ENCODE data around the gene PRKACA.

Gene PRKACA

DNA sequence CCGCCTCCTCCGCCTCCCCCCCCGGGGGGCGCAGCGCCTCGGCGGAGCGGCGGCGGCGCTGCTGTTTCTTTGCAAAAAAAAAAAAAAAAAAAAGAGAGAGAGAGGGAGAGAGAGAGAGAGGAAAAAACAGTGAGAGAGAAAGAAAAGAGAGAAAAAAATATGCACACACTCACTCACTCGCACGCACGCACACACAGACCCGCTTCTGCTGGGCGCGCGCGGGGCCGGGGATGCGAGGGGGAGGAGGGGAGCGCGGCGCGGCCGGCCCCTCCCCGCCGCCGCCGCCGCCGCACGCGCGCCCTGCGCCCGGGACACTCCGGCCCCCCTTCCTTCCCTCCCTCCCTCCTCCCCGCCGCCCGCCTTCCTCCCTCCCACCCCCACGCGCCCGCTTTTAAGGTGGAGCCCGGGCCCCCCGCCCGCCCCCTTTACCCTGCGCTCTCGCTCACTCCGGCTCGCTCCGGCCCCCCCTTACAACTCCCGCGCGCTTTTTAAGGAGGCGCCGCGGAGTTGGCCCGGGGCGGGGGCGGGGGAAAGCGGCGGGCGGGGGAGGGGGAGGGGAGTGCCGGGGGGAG, 27.0 kb downstream of the PRKACA start, which contains the start of gene SAMD1:
Gene SAMD1, minus strand, starts transcription at position 243 of the 572 bp plus-strand sequence.
- DNase-seq (ENCODE audit: extremely low read depth, low read depth): peak; percentile 79
- no peak for TF ChIP-seq CTCF (IDR thresholded peaks at IDR 0.05; ENCODE audit: low read depth, low read length)

DNA sequence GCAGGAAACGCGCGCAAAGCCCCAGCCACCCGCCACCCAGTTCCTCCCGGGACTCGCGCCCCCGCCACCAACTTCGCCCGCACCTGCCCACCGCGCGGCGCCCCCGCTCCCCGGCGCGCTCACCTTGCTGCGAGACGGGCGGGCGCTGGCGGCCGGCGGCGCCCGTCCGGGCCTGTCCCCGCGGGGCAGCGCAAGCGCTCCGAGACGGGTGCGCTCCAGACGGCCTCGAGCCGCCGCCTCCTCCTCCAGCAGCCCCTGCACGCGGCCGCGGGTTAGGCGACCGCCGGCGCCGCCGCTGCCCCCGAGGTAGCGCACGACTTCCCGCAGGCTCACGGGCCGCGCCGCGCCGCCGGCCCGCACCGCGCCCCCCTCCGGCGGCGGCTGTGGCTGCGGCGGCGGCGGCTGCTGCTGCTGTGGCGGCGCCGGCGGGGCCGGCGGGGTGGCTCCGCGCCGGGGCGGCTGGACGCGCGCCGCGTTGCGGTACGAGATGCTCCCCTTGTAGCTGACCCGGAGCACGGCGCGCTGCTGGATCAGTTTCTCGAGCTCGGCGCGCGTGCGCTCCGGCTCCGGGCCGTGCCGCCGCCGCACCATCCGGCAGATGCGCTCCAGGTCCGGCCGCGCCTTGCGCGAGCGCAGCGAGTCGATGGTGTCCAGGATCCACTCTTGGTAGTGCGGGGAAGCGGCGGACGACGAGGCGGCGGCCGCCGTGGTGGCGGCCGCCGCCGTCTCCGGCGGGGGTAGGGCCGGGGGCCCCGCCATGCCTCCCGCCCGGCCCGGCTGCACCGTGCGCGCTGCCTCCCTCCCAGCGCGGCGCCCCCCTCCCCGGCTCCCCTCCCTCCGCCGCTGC, 27.7 kb downstream of the PRKACA start:
- no peak; the same call in 1 of the 2 replicates for TF ChIP-seq CTCF (IDR thresholded peaks at IDR 0.05; ENCODE audit: low read depth, low read length)
- no peak for DNase-seq (ENCODE audit: extremely low read depth, low read depth)

DNA sequence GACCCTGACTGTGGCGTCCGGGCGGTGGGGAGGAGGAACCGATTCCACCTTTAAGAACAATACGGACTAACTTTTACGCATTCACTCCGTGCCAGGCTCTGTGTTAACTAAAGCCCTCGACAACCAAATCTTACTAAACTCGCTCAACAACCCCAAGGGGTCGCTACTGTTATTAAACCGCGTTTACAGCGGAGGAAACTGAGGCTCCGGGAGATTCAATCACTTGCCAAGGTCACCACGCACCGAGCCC, 28.2 kb downstream of the PRKACA start:
- TF ChIP-seq CTCF (IDR thresholded peaks at IDR 0.05; ENCODE audit: low read depth, low read length): peak; percentile 2
- DNase-seq (ENCODE audit: extremely low read depth, low read depth): no peak

DNA sequence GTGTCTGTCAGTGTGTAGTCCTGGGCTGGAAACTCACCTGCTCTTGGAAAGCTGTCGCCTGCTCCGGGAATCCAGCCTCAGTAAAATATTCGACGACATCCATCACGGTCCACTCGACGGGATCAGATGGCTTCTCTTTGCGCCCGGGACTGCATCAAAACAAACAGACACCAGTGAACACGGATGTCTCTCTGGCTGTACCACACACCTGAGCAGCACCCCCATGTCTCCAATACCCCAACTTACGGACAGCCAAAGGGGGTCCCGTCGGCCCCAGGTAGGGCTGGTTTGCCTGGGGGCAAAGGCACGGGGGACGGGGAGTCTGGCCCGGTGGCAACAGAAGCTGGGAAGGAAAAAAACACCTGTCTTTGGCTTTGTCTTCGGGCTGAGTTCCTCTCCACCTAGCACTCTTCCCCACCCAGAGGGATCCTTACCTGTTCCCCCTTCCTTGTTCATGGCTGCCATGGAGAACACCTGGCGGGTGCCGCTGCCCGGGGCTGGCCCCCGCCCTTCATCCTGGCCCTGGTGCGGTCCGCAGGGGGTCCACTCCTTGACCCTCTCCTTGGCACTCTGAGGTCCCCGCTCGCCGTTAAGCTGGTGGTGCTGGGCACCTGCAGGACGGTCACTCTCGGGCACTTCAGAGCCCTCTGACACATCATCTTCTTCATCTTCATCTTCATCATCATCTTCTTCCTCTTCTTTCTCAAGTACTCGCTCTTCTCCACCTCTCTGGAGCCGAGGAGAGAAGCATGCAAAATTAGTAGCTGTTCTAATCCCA, 28.7 kb downstream of the PRKACA start:
- TF ChIP-seq CTCF (IDR thresholded peaks at IDR 0.05; ENCODE audit: low read depth, low read length): no peak
- DNase-seq (ENCODE audit: extremely low read depth, low read depth): no peak

- TF ChIP-seq CTCF (IDR thresholded peaks at IDR 0.05; ENCODE audit: low read depth, low read length): no peak
- DNase-seq (ENCODE audit: extremely low read depth, low read depth): no peak
Measured at GRCh38 chr19:14086098-14086497, 31.5 kb downstream of the PRKACA start.

DNA sequence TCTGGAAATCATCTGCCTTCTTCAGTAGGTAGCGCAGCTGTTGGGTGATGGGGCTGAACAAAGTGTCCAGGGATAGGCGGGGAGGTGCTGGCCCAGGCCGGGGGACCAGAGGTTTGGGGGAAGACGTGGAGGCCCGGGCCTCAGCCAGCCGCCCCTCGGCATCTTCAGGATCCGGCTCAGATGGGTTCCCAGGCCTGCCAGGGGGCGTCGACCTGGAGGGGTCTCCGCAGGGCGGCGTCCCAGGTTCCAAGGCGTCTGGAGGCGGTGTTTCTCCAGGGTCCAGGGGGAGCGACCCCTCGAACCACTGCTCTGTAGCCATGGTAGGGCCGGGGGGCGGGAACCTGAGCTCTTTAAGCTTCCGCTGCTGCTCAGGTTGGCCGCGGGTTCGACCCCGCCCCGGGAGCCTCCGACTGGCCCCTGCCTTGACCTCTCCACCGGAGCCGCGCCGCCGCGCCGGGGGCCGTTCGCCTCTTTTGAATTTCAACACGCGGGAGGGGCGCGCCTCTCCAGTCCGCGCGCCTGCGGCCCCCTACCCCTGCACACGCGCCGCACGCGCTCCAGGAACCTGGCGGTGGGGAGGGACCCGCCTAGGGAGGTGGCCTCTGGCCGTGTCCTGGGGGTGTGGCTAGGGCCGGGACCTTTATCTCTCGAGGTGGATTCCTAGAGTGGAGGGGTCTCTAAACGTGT, 32.1 kb downstream of the PRKACA start, which contains the start of gene C19orf67:
Gene C19orf67, minus strand, starts transcription at position 475 of the 687 bp plus-strand sequence. Its CDS starts 156 bp downstream, at position 319.
- no peak for TF ChIP-seq CTCF (IDR thresholded peaks at IDR 0.05; ENCODE audit: low read depth, low read length)
- DNase-seq (ENCODE audit: extremely low read depth, low read depth): no peak
